Mammary epithelial cell (primary cell): ENCODE results near the gene LYZL1.
A peak's percentile ranks its signal among the peaks of the same experiment; 100 is the strongest.

Experiments used
- EZH2 ChIP-seq: IDR thresholded peaks from 2 replicates; pipeline ENCODE4 v1.6.1; 2012; ENCODE audit warnings: low read length, inconsistent platforms, borderline replicate concordance
- TF ChIP-seq, protein P1 (sequence below), 2 donors: IDR thresholded peaks in 1 of 2; conservative IDR thresholded peaks in 1 of 2; 2 replicates each; pipeline ENCODE4 v1.5.1; 2011 to 2012; ENCODE audit warnings: inconsistent platforms in 2 of 2, low read length in 2 of 2, mild to moderate bottlenecking in 2 of 2, control low read depth in 1 of 2, low read depth in 1 of 2; ENCODE audit not compliant: insufficient read depth in 1 of 2; ENCODE audit errors: extremely low read depth in 1 of 2

- TF ChIP-seq, protein P1, sequence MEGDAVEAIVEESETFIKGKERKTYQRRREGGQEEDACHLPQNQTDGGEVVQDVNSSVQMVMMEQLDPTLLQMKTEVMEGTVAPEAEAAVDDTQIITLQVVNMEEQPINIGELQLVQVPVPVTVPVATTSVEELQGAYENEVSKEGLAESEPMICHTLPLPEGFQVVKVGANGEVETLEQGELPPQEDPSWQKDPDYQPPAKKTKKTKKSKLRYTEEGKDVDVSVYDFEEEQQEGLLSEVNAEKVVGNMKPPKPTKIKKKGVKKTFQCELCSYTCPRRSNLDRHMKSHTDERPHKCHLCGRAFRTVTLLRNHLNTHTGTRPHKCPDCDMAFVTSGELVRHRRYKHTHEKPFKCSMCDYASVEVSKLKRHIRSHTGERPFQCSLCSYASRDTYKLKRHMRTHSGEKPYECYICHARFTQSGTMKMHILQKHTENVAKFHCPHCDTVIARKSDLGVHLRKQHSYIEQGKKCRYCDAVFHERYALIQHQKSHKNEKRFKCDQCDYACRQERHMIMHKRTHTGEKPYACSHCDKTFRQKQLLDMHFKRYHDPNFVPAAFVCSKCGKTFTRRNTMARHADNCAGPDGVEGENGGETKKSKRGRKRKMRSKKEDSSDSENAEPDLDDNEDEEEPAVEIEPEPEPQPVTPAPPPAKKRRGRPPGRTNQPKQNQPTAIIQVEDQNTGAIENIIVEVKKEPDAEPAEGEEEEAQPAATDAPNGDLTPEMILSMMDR (conservative IDR thresholded peaks at IDR 0.05 in 1 of 2, IDR thresholded peaks at IDR 0.05 in 1 of 2; ENCODE audit: extremely low read depth in 1 of 2, insufficient read depth in 1 of 2, low read depth in 1 of 2, low read length in 2 of 2), result peak in 1 of 2 donors; percentile 4
- no peak for TF ChIP-seq EZH2
Measured at GRCh38 chr10:29344073-29344820, 55.4 kb downstream of the LYZL1 start.
